Measurements from ENCODE around the gene BIN1.

BIN1 gene

DNA sequence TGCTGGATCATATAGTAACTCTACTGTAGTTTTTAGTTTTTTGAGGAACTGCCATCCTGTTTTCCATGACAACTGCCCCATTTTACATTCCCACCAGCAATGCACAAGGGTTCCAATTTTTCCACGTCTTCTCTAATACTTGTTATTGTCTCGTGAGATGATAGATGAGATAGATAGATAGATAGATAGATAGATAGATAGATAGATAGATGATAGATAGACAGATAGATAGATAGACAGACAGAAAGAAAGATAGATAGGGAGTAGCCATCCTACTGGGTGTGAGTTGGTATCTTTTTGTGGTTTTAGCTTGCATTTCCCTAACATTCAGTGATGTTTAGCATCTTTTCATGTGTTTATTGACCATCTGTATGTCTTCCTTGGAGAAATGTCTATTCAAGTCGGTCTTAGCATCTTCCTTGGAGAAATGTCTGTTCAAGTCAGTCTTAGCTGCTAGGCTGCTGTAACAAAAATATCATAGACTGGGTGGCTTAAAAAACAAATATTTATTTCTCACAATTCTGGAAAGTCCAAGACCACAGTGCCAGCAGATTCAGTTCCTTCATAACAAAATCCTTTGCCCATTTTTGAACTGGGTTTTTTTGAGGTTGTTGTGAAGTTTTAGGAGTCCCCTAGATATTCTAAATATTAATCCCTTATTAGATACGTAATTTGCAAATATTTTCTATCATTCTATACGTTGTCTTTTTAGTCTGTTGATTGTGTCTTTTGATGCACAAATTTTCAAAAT is 98.5 kb downstream of the BIN1 start:
- TF ChIP-seq, protein P1, sequence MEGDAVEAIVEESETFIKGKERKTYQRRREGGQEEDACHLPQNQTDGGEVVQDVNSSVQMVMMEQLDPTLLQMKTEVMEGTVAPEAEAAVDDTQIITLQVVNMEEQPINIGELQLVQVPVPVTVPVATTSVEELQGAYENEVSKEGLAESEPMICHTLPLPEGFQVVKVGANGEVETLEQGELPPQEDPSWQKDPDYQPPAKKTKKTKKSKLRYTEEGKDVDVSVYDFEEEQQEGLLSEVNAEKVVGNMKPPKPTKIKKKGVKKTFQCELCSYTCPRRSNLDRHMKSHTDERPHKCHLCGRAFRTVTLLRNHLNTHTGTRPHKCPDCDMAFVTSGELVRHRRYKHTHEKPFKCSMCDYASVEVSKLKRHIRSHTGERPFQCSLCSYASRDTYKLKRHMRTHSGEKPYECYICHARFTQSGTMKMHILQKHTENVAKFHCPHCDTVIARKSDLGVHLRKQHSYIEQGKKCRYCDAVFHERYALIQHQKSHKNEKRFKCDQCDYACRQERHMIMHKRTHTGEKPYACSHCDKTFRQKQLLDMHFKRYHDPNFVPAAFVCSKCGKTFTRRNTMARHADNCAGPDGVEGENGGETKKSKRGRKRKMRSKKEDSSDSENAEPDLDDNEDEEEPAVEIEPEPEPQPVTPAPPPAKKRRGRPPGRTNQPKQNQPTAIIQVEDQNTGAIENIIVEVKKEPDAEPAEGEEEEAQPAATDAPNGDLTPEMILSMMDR (IDR thresholded peaks at IDR 0.05; ENCODE audit: low read depth, low read length), result no peak
- in situ Hi-C loops (cut with HindIII; ENCODE audit: low sequenced_read_pairs), result no loop called here
- no peak for DNase-seq (ENCODE audit: low read depth, low spot score)
- no peak overlapping the region for H3K4me3 ChIP-seq (ENCODE audit: low read depth, low read length)

DNA sequence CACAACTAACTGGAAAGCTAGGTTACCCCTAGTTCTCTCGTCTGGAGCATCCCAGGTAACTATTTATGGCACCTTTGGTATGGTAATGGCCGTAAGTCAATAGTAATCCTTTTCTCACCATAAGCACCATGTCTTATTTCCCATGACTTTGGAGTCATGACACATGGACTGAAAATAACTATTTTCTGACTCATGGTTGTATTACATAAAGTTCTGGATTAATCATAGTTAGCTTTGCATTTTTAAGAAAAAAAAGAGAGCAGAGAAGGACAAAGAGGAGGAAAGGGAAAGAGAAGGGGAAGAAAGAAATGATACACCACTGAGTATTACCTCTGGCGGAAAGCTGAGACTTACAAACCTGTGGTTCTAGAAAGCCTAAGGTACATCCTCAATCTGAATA is 99.3 kb downstream of the BIN1 start:
- DNase-seq (ENCODE audit: low read depth, low spot score), result peak; percentile 64
- TF ChIP-seq, protein P1 (IDR thresholded peaks at IDR 0.05; ENCODE audit: low read depth, low read length), result no peak
- no peak overlapping the region for H3K4me3 ChIP-seq (ENCODE audit: low read depth, low read length)
- in situ Hi-C loops (cut with HindIII; ENCODE audit: low sequenced_read_pairs), result no loop called here

DNA sequence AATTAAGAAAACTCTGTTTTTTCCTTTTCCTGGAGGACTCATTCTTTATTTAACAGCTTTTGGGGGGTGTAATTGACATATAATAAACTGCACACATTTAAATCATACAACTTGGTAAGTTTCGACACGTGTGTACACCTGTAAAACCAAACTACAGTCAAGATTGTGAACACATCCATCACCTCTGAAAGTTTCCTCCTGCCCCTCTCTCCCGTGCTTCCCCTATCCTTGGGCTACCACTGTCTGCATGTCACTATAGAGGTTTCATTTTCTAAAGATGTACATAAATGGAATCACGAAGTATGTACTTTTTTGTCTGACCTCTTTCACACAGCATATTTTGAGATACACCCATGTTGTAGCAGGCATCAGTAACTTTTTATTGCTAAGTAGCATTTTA is 100.0 kb downstream of the BIN1 start:
- DNase-seq (ENCODE audit: low read depth, low spot score), result no peak
- TF ChIP-seq, protein P1 (IDR thresholded peaks at IDR 0.05; ENCODE audit: low read depth, low read length), result no peak
- in situ Hi-C loops (cut with HindIII; ENCODE audit: low sequenced_read_pairs), result no loop called here
- H3K4me3 ChIP-seq (ENCODE audit: low read depth, low read length), result no peak overlapping the region

DNA sequence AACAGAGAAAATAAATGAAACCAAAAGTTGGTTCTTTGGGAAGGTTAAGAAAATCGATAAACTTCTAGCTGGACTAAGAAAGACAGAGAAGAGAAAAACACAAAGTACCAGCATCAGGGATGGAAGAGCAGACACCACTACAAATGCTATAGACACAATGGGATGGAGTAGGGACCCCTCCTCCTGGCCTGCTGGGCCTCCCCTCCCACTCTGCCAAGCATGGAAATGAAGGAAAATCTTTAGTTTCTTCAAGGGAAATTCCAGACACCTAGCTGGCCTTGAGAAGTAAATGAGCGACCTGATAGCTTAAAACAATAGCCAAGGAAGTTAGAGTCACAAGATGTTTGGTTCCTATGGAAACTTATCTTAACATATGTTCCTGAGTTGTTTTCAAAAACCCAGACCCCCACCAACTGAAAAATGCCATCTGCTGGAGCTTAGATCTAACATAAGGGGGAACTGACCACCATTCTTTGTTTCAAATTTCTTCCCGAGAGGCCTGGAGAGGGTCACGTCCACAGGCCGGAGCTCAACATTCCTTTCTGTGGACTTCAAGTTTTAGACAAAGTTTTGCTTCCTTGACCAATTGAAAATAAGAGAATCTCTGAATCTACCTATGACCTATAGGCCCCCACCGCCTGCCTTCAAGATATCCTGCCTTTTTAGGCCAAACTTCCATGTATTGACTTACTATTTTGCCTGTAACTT is 101.9 kb downstream of the BIN1 start:
- no peak overlapping the region for H3K4me3 ChIP-seq (ENCODE audit: low read depth, low read length)
- DNase-seq (ENCODE audit: low read depth, low spot score), result no peak
- in situ Hi-C loops (cut with HindIII; ENCODE audit: low sequenced_read_pairs), result no loop called here
- TF ChIP-seq, protein P1 (IDR thresholded peaks at IDR 0.05; ENCODE audit: low read depth, low read length), result no peak

DNA sequence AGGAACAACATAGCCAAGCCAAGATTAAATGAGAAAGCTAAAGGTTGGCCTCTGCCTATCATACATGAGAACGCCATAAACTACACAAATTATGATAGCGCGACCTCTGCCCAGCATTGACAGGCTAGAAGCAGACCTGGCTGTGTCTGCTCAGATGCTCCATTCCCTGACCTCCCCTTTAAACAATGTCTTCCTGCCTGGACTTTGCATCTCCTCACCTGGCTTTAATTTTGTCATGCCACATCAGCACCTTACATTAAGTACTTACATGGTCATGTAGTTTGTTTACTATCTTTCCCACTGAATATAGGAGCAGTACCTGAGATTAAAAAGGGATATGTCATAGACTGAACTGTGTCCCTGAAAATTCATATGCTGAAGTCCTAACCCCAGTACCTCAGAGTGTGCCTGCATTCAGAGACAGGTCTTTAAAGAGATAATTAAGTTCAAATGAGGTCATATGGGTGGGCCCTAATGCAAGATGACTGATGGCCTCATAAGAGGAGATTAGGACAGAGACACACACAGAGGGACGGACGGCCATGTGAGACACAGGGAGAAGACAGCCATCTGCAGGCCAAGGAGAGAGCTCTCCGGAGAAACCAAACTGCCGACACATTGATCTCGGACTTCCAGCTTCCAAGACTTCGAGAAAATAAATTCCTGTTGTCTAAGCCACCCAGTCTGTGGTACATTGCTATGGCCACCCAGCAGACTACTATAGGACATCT is 103.7 kb downstream of the BIN1 start:
- TF ChIP-seq, protein P1 (IDR thresholded peaks at IDR 0.05; ENCODE audit: low read depth, low read length), result no peak
- no peak for DNase-seq (ENCODE audit: low read depth, low spot score)
- in situ Hi-C loops (cut with HindIII; ENCODE audit: low sequenced_read_pairs), result no loop called here
- no peak overlapping the region for H3K4me3 ChIP-seq (ENCODE audit: low read depth, low read length)

DNA sequence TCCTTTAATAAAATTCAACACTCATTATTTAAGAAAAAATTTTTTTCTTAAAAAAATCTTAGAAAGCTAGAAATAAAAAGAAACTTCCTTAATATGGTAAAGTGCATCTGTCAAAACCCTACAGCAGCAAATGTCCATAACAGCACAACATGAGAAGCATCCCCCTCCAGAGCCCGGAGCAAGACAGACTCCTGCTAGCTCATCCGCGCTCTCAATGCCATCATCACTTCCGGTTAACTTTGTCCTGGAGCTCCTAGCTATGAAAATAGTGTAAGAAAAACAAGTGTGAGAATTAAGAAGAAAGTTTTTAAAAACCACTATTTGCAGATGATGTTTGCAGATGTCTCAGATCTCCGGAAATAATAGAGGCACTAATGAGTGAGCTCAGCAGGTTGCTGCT is 105.2 kb downstream of the BIN1 start:
- in situ Hi-C loops (cut with HindIII; ENCODE audit: low sequenced_read_pairs), result no loop called here
- no peak for DNase-seq (ENCODE audit: low read depth, low spot score)
- TF ChIP-seq, protein P1 (IDR thresholded peaks at IDR 0.05; ENCODE audit: low read depth, low read length), result no peak
- no peak overlapping the region for H3K4me3 ChIP-seq (ENCODE audit: low read depth, low read length)

Measured in astrocyte of the spinal cord (primary cell).